DND-41 (cell line): ENCODE data around the gene C16orf95.

ENCODE experiments used
- CTCF ChIP-seq: IDR thresholded peaks from 2 replicates; pipeline ENCODE4 v1.5.1; 2012; ENCODE audit warnings: borderline replicate concordance, low read length, moderate library complexity, mild to moderate bottlenecking; ENCODE audit not compliant: poor library complexity, severe bottlenecking; ENCODE audit errors: extremely low read depth
- EZH2 ChIP-seq: IDR thresholded peaks from 3 replicates; pipeline ENCODE4 v1.6.1; 2012; ENCODE audit warnings: borderline replicate concordance, low read depth, mild to moderate bottlenecking, moderate library complexity, low read length, inconsistent platforms; ENCODE audit not compliant: severe bottlenecking

GRCh38 chr16:87276924-87277323 is 40.3 kb downstream of the C16orf95 start:
- TF ChIP-seq CTCF, result no peak
- no peak for TF ChIP-seq EZH2
